ENCODE measurements around the gene GARIN5A.

DNA sequence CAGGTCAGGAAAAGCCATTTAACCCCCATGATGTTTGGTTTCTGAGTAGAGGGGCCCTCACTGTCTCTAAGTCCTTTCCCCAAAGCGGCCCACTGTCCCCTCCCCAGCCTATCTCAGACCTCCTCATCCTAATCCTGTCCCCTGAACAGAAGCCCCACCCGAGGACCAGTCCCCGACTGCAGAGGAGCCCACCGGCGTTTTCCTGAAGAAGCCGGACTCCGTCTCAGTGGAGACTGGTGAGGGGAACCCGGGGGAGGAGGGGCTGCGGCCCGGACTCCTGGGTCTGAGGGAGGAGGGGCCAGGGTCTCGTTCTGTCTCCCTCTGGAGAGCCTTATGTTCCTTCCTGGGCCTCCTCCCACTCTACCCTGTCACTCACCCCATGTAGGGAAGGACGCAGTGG is 41.0 kb downstream of the GARIN5A start:
- no peak for TF ChIP-seq CTCF (optimal IDR thresholded peaks at IDR 0.05 in 1 of 3, IDR thresholded peaks at IDR 0.05 in 1 of 3, conservative IDR thresholded peaks at IDR 0.05 in 1 of 3; ENCODE audit: extremely low read depth in 1 of 3, insufficient read depth in 2 of 3, low read length in 3 of 3)
- no peak for TF ChIP-seq EZH2 (IDR thresholded peaks at IDR 0.05; ENCODE audit: low read length)
